IPS-11a (cell line): Measurements from ENCODE around the gene CSTB.

Source experiments
- H3K4me3 ChIP-seq: one replicate; pipeline ENCODE4 v1.5.1; 2013; ENCODE audit warnings: low read depth, low read length, control low read depth

The CSTB gene

DNA sequence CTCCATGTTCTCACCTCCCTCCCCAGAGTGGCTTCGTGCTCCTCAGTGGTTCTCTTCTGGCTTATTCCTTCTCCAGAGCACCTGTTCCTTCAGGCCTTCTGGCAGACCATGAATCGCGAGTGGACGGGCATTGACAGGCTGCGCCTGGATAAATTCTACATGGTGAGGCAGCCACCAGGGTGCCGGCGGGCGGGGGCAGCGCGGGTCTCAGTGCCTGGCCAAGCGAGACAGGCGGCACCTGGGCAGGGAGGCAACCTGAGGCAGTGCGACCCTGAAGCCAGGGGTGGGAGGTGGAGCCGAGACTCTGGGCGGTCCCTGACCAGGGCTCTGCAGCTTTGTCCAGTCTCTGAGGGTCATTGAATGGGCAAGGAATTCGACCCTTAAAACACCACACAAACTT is 17.1 kb upstream of the CSTB start:
- no peak overlapping the region for H3K4me3 ChIP-seq

DNA sequence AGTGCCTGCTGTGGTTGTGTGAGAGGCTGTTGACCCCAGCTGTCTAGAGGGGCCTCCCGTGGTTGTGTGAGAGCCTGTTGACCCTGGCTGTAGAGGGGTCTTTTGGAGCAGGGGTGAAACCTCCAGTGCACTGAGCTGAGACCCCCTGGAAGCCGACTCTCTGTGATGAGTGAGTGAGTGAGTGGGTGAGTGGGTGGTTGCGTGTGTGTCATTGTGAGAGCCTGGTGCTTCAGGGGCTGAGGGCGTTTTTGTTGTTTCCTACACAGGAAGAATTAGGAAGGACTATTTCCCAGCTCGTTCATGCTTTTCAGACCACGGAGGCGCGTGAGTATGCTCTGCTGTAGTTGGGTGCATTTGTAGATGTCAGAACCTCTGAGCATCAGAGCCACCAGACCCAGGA is 16.3 kb upstream of the CSTB start:
- H3K4me3 ChIP-seq: no peak overlapping the region

GRCh38 chr21:43790010-43790524 is 14.0 kb upstream of the CSTB start:
- H3K4me3 ChIP-seq: peak overlapping the region; percentile 89

DNA sequence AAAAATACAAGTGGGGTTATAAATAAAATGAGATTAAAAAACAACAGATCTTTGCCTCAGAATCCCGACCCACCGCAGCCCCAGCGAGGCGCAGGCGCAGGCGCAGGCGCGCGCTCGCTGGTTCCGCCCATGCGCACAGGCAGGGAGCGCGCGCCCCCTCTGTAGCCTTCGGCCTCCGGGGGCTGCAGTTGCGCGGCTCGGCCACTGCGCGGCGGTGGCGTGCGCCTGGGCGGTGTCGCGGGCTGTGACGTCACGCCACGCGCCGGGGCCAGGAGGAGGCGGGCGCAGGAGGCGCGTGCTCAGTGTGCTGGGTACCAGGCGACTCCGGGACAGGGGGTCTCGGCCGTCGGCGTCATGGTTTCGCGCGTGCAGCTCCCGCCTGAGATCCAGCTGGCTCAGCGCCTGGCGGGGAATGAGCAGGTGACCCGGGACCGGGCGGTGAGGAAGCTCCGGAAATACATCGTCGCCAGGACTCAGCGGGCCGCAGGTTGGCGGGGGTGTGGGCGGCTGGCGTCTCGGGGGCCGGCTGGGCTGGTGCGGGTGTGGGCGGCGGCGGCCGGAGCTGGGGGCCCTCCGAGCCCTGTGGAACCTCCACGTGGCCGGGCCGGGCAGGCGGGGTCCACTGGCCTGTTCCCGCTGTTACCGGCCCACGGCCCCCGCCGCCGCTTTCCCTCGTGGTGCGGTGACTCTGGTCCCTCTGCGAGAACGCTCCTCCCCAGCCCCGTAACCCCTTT is 13.3 kb upstream of the CSTB start, which contains the start of gene RRP1:
TSS of gene RRP1 (plus strand) at position 302 of the 734 bp plus-strand sequence. CDS start at position 355, 53 bp downstream.
- peak within 1 kb of the TSS; percentile 89 for H3K4me3 ChIP-seq

DNA sequence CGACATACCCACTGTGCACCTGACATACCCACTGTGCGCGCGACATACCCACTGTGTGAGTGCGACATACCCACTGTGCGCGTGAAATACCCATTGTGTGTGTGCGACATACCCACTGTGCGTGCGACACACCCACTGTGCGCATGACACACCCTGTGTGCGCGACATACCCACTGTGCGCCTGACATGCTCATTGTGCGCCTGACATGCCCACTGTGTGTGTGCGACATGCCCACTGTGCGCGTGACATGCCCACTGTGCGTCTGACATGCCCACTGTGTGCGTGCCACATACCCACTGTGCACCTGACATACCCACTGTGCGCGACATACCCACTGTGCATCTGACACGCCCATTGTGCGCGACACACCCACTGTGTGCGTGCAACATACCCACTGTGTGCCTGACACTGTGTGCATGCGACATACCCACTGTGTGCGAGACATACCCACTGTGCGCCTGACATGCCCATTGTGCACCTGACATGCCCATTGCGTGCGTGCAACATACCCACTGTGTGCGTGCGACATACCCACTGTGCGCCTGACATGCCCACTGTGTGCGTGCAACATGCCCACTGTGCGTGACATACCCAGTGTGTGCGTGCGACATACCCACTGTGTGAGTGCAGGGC is 10.8 kb upstream of the CSTB start:
- no peak overlapping the region for H3K4me3 ChIP-seq

GRCh38 chr21:43786300-43786806 is 10.2 kb upstream of the CSTB start:
- no peak overlapping the region for H3K4me3 ChIP-seq

DNA sequence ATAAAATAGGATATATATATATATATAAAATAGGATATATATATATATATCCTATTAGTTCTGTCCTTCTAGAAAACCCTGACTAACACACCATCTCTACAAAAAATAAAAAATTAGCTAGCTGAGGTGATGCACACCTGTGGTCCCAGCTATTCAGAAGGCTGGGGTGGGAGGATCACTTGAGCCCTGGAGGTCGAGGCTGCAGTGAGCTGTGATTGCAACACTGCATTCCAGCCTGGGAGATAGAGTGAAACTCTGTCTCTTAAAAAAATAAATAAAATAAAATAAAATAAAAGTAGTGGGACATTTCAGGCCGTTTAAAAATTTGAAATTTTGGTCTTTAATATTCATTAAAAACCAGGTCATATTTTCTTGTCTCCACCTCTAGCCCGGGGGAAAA is 9.0 kb upstream of the CSTB start:
- H3K4me3 ChIP-seq: no peak overlapping the region

DNA sequence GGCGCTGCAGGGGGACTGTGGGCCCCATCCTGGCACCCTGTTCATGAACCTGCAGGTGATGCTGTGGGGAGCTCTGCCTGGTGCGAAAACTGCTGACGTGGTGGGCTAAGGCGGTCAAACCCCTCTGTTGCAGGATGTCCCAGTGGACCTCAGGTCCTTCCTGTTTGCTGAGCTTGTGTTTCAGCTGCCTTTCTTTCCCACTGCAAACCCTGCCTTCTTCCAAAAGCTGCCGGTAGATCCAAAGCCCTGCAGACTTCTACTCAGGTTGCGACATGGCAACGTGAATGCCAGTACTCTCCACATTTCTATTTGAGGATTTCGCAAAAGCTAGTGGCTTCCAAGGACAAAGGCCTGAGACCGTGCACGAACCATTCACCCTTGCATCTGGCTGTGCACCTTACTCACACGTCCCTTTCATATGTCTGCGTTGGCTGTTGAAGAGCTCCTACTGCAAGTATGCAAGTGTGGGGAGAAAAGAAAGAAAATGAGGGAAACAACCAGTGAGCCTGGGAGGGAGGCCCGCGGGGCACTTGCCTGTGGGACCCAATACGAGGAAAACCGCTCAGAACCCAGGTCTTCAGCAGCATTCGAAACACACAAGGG is 7.1 kb upstream of the CSTB start:
- no peak overlapping the region for H3K4me3 ChIP-seq

DNA sequence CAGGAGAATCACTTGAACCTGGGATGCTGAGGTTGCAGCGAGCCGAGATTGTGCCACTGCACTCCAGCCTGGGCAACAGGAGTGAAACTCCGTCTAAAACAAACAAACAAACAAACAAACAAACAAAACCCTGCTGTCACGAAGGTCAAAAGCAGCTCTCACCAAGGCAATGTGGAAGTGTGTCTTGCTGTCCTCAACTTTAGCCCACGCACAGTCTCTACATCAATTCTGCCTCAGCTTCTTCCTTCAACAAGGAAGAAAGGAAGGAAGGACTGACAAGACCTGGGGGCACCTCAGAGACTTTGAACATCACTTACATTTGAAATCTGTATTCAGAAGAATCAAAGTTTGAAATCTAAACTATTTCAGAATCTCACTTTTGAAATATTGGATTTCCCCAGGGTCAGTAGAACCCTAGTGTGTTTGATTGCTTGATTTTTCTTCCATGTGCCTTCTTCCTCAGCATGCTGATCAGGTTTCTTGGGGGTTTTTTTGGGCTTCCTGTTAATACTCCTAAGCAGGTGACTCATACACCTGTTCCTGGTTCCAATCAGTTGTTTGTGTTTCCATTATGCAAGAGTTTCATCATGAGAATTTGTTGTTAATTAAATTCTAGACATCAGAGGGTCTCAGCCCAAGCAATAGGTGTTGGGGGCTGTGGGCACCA is 6.5 kb upstream of the CSTB start:
- no peak overlapping the region for H3K4me3 ChIP-seq

DNA sequence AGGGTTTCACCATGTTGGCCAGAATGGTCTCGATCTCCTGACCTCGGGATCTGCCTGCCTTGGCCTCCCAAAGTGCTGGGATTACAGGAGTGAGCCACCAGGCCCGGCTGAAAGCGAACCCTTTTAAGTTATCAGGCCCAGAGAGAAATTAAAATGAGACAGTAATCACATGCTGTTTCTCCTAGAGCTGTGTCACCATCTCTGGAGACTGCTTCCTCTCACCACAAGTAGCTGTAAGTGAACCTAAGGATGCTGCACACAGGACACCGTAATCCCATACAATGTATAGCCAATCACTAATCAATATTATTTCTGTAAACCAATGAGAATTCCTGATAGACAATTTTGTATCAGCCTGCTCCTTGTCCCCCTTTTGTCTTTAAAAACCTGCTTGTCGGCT is 5.7 kb upstream of the CSTB start:
- no peak overlapping the region for H3K4me3 ChIP-seq

- H3K4me3 ChIP-seq: no peak overlapping the region
Observed at GRCh38 chr21:43779660-43780059, 3.6 kb upstream of the CSTB start.

DNA sequence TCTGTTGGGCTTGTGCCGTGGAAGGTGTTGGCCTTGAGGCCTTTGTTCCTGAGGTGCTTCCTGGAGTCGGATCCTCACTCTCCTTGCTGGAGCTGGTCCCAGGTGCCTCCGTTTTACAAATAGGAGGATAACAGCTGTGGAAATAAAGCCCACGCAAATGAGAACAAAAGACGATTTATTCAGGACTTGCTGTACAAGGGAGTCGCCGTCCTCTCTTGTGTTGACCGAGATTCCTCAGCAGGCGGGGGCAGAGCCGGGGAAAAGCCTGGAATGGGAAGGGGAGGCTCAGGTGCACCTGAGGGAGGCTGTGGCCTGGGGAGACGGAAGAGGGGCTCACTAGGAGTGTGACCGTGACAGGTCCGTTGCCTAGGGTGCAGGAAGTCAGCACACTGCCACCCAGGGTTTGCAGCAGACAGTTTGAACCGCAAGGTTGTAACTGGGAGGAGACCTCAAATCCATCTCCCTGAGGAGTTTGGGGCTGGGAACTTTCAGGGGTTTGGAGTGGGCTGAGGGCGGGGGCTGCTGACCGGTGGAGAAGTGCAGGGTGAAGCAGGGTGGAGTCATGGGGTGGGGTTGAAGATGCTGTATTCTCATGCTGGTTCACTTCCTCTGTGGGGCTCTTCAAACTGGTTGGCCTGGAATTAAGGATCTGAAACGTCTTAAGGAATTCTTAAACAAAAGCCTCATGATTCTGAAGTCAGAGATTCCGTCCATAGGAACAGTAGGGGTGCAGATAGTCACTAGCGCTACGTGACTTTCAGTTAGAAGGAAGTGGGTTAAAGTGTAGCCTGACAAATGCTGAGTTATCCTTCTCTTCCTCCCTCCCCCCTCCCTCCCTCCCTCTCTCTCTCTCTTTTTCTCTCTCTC is 2.6 kb upstream of the CSTB start:
- H3K4me3 ChIP-seq: no peak overlapping the region

- no peak overlapping the region for H3K4me3 ChIP-seq
Observed at GRCh38 chr21:43777953-43778352, 1.8 kb upstream of the CSTB start.

- peak overlapping the region; percentile 79 for H3K4me3 ChIP-seq
Observed at GRCh38 chr21:43775190-43775589, 918 bp downstream of the CSTB start.

- no peak overlapping the region for H3K4me3 ChIP-seq
Observed at GRCh38 chr21:43774163-43774562, 1.9 kb downstream of the CSTB start.

- no peak overlapping the region for H3K4me3 ChIP-seq
Observed at GRCh38 chr21:43772425-43772821, 3.7 kb downstream of the CSTB start.

DNA sequence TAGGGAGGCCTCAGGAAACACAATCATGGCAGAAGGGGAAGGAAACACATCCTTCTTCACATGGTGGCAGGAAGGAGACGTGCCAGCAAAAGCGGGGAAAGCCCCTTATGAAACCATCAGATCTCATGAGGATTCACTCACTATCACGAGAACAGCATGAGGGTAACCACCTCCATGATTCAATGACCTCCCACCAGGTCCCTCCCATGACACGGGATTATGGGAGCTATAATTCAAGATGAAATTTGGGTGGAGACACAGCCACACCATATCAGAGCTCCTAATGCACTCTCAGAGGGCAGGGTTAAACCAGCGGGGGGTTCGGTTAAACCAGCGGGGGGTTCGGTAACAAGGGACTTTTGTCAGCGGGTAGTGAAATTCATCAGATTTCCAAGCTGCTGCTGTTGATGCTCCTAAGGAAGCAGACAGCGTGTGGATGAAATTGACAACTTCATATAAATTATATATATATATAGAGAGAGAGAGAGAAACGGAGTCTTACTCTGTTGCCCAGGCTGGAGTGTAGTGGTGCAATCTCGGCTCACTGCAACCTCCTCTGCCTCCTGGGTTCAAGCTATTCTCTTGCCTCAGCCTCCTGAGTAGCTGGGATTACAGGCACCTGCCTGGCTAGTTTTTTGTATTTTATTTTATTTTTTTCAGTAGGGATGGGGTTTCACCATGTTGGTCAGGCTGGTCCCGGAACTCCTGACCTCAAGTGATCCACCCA is 4.2 kb downstream of the CSTB start:
- H3K4me3 ChIP-seq: no peak overlapping the region

DNA sequence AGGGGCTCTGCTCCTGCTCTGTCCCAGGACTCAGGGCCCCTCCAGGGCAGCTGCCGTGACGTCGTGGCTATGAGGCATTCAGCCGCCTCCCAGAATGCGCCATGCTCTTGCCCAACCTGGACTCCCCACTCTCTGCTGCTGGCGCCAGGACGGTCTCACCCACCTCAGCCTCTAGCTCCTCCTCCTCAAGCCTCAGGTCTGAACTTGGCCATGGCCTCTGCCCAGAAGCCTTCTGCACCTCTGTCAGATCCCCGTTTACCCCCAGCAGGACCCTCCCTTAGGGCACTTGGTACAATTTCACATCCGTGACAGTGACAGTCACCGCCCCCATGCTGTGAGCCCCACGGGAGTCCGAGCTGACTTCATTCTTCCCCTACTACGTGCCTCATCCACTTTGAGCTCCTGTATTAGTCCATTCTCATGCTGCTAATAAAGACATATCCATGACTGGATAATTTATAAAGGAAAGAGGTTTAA is 4.9 kb downstream of the CSTB start:
- no peak overlapping the region for H3K4me3 ChIP-seq

GRCh38 chr21:43770066-43770655 is 5.9 kb downstream of the CSTB start:
- H3K4me3 ChIP-seq: no peak overlapping the region
